Liver (tissue), 9 donors: ENCODE results near the gene MAP4K3. TPM values are rescaled to one million over a fixed set of nuclear protein-coding genes. Genes with fewer than 3 reads are reported as not detected.

Experiments used
- DNase-seq: peaks from one replicate; pipeline ENCODE4 v3.0.0-alpha.2; 2017; ENCODE audit warnings: low spot score
- H3K27ac ChIP-seq, 2 donors: one replicate each; pipeline ENCODE4 v1.7.0; 2013; ENCODE audit warnings: inconsistent platforms in 2 of 2, low read length in 2 of 2, control low read depth in 1 of 2, low read depth in 1 of 2, mild to moderate bottlenecking in 1 of 2
- H3K27me3 ChIP-seq, 4 donors: one replicate each; pipeline versions ENCODE4 v1.6.1 to v1.7.0; 2013; ENCODE audit warnings: low read length in 3 of 4, inconsistent platforms in 1 of 4, mild to moderate bottlenecking in 1 of 4, moderate library complexity in 1 of 4; ENCODE audit not compliant: control insufficient read depth in 4 of 4, insufficient read depth in 4 of 4
- H3K36me3 ChIP-seq, 4 donors: one replicate each; pipeline versions ENCODE4 v1.6.1 to v1.7.0; 2013; ENCODE audit warnings: low read length in 3 of 4, mild to moderate bottlenecking in 3 of 4, low read depth in 1 of 4, moderate library complexity in 1 of 4; ENCODE audit not compliant: control insufficient read depth in 4 of 4, insufficient read depth in 3 of 4
- H3K4me1 ChIP-seq, 4 donors: one replicate each; pipeline versions ENCODE4 v1.6.1 to v1.7.0; 2013; ENCODE audit warnings: low read length in 3 of 4, mild to moderate bottlenecking in 3 of 4, moderate library complexity in 1 of 4; ENCODE audit not compliant: control insufficient read depth in 4 of 4, insufficient read depth in 4 of 4
- H3K4me3 ChIP-seq, 3 donors: one replicate each; pipeline versions ENCODE4 v1.6.1 to v1.7.0; 2013; ENCODE audit warnings: low read length in 3 of 3, control low read depth in 1 of 3, low read depth in 1 of 3, mild to moderate bottlenecking in 1 of 3
- H3K9ac ChIP-seq, 2 donors: one replicate each; pipeline ENCODE4 v1.7.0; 2013; ENCODE audit warnings: low read length in 2 of 2, mild to moderate bottlenecking in 2 of 2, moderate library complexity in 2 of 2, control low read depth in 1 of 2, low read depth in 1 of 2
- H3K9me3 ChIP-seq, 4 donors: one replicate each; pipeline versions ENCODE4 v1.6.1 to v1.7.0; 2013; ENCODE audit warnings: low read length in 3 of 4; ENCODE audit not compliant: control insufficient read depth in 4 of 4
- ATF3 ChIP-seq: IDR thresholded peaks from 2 replicates; pipeline ENCODE4 v1.6.1; 2016; ENCODE audit warnings: antibody characterized with exemption
- EGR1 ChIP-seq, 2 donors: IDR thresholded peaks; 2 replicates each; pipeline ENCODE4 v1.6.1; 2016 to 2018; ENCODE audit warnings: antibody characterized with exemption in 2 of 2, low read depth in 2 of 2
- FOXA1 ChIP-seq: IDR thresholded peaks from 2 replicates; pipeline ENCODE4 v1.6.1; 2016; ENCODE audit warnings: antibody characterized with exemption
- FOXA2 ChIP-seq: IDR thresholded peaks from 2 replicates; pipeline ENCODE4 v1.6.1; 2016; ENCODE audit warnings: antibody characterized with exemption
- GABPA ChIP-seq, 2 donors: IDR thresholded peaks in 1 of 2; conservative IDR thresholded peaks in 1 of 2; 2 replicates each; pipeline ENCODE4 v1.6.1; 2016; ENCODE audit warnings: antibody characterized with exemption in 2 of 2, mild to moderate bottlenecking in 1 of 2, moderate library complexity in 1 of 2
- HNF4A ChIP-seq, 2 donors: conservative IDR thresholded peaks; 2 replicates each; pipeline ENCODE4 v1.6.1; 2016; ENCODE audit warnings: antibody characterized with exemption in 2 of 2, mild to moderate bottlenecking in 2 of 2
- HNF4G ChIP-seq: IDR thresholded peaks from 2 replicates; pipeline ENCODE4 v1.6.1; 2016; ENCODE audit warnings: antibody characterized with exemption
- JUND ChIP-seq, 2 donors: IDR thresholded peaks; 2 replicates each; pipeline ENCODE4 v1.6.1; 2016; ENCODE audit warnings: antibody characterized with exemption in 2 of 2
- MAX ChIP-seq: IDR thresholded peaks from 2 replicates; pipeline ENCODE4 v1.6.1; 2016; ENCODE audit warnings: antibody characterized with exemption
- NR2F2 ChIP-seq: IDR thresholded peaks from 2 replicates; pipeline ENCODE4 v1.6.1; 2016; ENCODE audit warnings: antibody characterized with exemption
- RAD21 ChIP-seq, 2 donors: IDR thresholded peaks; 2 replicates each; pipeline ENCODE4 v1.6.1; 2016; ENCODE audit warnings: antibody characterized with exemption in 2 of 2, mild to moderate bottlenecking in 2 of 2
- RXRA ChIP-seq, 2 donors: IDR thresholded peaks; 2 replicates each; pipeline ENCODE4 v1.6.1; 2017 to 2018; ENCODE audit warnings: antibody characterized with exemption in 2 of 2, mild to moderate bottlenecking in 1 of 2
- SP1 ChIP-seq: IDR thresholded peaks from 2 replicates; pipeline ENCODE4 v1.6.1; 2018; ENCODE audit warnings: antibody characterized with exemption, mild to moderate bottlenecking
- TAF1 ChIP-seq: conservative IDR thresholded peaks from 2 replicates; pipeline ENCODE4 v1.6.1; 2016; ENCODE audit warnings: antibody characterized with exemption, mild to moderate bottlenecking
- YY1 ChIP-seq: IDR thresholded peaks from 2 replicates; pipeline ENCODE4 v1.6.1; 2016; ENCODE audit warnings: antibody characterized with exemption, mild to moderate bottlenecking
- ZBTB33 ChIP-seq: IDR thresholded peaks from 2 replicates; pipeline ENCODE4 v1.6.1; 2016; ENCODE audit warnings: antibody characterized with exemption
- WGBS: extraction: QIAGEN DNeasy Blood & Tissue Kit; methylation state at CpG from one replicate; pipeline ENCODE4 v1.1.7; 2013; 5-methylcytosine and 5-hydroxymethylcytosine counted together
- polyA plus RNA-seq, 2 donors: library from polyadenylated mRNA; stranded (reverse) in 1 of 2; unstranded in 1 of 2; fragments of 200-250 nt in 1 of 2; fragments of >200 nt in 1 of 2; fragmentation: Nextera tagmentation in 1 of 2; extraction: Ambion mirVana in 1 of 2; gene quantifications; one replicate each; pipeline versions ENCODE4 v1.2.1 to v1.2.3, GENCODE V29; 2013 to 2015
- total RNA-seq, 2 donors: library from RNA; depleted of rRNA; stranded (reverse); fragments of >200 nt; gene quantifications; one replicate each; pipeline ENCODE4 v1.2.3, GENCODE V29; 2014
- donor health status: healthy.
- donor health status: healthy.
- donor health status: healthy.
- donor health status: healthy.
- donor health status: healthy.

Gene MAP4K3
- total and polyA plus RNA-seq, 4 donors, result 6.2 to 23.8 (median 10.9) TPM

GRCh38 chr2:39289609-39290008 lies 147.5 kb downstream of the MAP4K3 start:
- TF ChIP-seq GABPA (IDR thresholded peaks at IDR 0.05 in 1 of 2, conservative IDR thresholded peaks at IDR 0.05 in 1 of 2), result no peak
- TF ChIP-seq YY1, result no peak
- no peak for TF ChIP-seq HNF4A (conservative IDR thresholded peaks at IDR 0.05)
- peaks cover 8 to 35% (median 26%) of the 10 kb centered on the region in 4 donors for H3K36me3 ChIP-seq
- no peak overlapping the region for H3K9ac ChIP-seq
- H3K4me3 ChIP-seq, result no peak overlapping the region
- no peaks in the 10 kb centered on the region for H3K27me3 ChIP-seq
- H3K4me1 ChIP-seq, result no peaks in the 10 kb centered on the region
- no peak for DNase-seq
- no peak overlapping the region for H3K27ac ChIP-seq
- no peaks in the 10 kb centered on the region for H3K9me3 ChIP-seq

GRCh38 chr2:39283561-39283960 lies 153.5 kb downstream of the MAP4K3 start:
- H3K9me3 ChIP-seq, result no peaks in the 10 kb centered on the region
- H3K36me3 ChIP-seq, result peaks cover 8 to 22% (median 19%) of the 10 kb centered on the region in 4 donors
- no peak for DNase-seq
- no peaks in the 10 kb centered on the region for H3K27me3 ChIP-seq
- 88% methylated on average over 1 of the region's 1 CpG for WGBS
- no peak for TF ChIP-seq TAF1
- no peak for TF ChIP-seq EGR1 (IDR thresholded peaks at IDR 0.05; ENCODE audit: low read depth in 2 of 2)
- TF ChIP-seq HNF4G, result no peak
- no peak for TF ChIP-seq ZBTB33
- no peak for TF ChIP-seq SP1
- TF ChIP-seq RXRA (IDR thresholded peaks at IDR 0.05), result no peak
- TF ChIP-seq NR2F2, result no peak
- no peak for TF ChIP-seq RAD21 (IDR thresholded peaks at IDR 0.05)
- TF ChIP-seq JUND (IDR thresholded peaks at IDR 0.05), result no peak
- no peak for TF ChIP-seq ATF3
- TF ChIP-seq FOXA2, result no peak
- TF ChIP-seq FOXA1, result no peak
- H3K4me3 ChIP-seq, result no peak overlapping the region
- H3K27ac ChIP-seq, result no peak overlapping the region
- no peaks in the 10 kb centered on the region for H3K4me1 ChIP-seq
- H3K9ac ChIP-seq, result no peak overlapping the region

GRCh38 chr2:39281391-39281790 lies 155.7 kb downstream of the MAP4K3 start:
- H3K9ac ChIP-seq, result no peak overlapping the region
- no peaks in the 10 kb centered on the region for H3K4me1 ChIP-seq
- no peak overlapping the region for H3K27ac ChIP-seq
- WGBS, result 97% methylated on average over 3 of the region's 3 CpGs
- TF ChIP-seq ATF3 (no peak), TAF1 (no peak), YY1 (no peak), GABPA (IDR thresholded peaks at IDR 0.05 in 1 of 2, conservative IDR thresholded peaks at IDR 0.05 in 1 of 2) (no peak), HNF4G (no peak), RXRA (IDR thresholded peaks at IDR 0.05) (no peak), MAX (no peak), HNF4A (conservative IDR thresholded peaks at IDR 0.05) (no peak), EGR1 (IDR thresholded peaks at IDR 0.05; ENCODE audit: low read depth in 2 of 2) (no peak)
- H3K4me3 ChIP-seq, result no peak overlapping the region
- H3K27me3 ChIP-seq, result no peaks in the 10 kb centered on the region
- DNase-seq, result no peak
- no peaks in the 10 kb centered on the region for H3K9me3 ChIP-seq
- peaks cover 9 to 23% (median 17%) of the 10 kb centered on the region in 4 donors for H3K36me3 ChIP-seq
